ENCODE measurements around the gene UNC119B. TPM values are rescaled to one million over a fixed set of nuclear protein-coding genes. Genes with fewer than 3 reads are reported as not detected.
A peak's percentile ranks its signal among the peaks of the same experiment; 100 is the strongest.

Gene UNC119B
- total RNA-seq, 2 experiments from 2014 or later, result 17.2 to 27.4 TPM

DNA sequence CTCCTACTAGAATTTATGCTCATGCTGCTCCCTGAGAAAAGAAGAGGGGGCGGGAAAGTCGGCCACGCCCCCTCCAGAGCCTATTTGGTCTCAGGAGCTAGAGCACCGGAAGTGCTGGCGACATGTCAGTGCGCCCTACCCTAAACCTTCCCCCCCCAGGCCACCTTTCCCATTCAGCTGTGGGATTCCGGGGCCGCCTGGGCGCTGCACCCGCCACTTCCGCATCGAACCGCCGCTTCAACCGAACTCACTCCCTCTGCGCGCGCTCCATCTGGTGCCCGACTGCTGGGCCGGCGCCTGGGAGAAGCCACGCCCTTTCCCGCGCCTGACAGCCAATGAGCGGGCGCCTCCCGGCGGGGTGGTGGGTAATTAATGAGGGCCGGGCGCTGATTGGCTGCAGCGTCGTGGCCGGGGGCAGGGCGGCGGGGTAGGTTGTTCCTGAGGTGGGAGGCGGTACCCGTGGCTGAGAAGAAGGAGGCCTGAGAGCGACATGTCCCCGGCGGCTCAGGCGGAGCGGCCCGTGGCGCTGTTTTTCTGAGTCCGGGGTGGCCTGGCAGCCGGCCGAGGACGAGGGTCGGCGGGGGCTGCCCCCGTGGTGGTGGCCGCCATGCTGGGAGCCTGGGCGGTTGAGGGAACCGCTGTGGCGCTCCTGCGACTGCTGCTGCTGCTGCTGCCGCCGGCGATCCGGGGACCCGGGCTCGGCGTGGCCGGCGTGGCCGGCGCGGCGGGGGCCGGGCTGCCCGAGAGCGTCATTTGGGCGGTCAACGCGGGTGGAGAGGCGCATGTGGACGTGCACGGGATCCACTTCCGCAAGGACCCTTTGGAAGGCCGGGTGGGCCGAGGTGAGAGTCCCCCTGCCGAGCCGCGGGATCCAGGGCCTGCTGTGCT lies 23.3 kb upstream of the UNC119B start, which contains the start of gene MLEC:
Gene MLEC (plus strand): TSS at position 460 of the 888 bp plus-strand sequence. CDS start 148 bp downstream, at position 608.
- H3K4me3 ChIP-seq (ENCODE audit: low read depth, low read length, poor library complexity, severe bottlenecking), result peak within 1 kb of the TSS; percentile 91
- intact Hi-C loops (cut with micrococcal nuclease; ENCODE audit: unreplicated experiment), result loop anchor here (1.0 to 2.0 kb wide), 5 partner anchors 18 to 284 kb away; partner anchors contain the start of genes POP5 and UNC119B
- peaks cover 16% of the 10 kb centered on the region; the same call in 1 of the 2 replicates for H3K36me3 ChIP-seq (ENCODE audit: insufficient read depth, low read length)
- no TSS peak for BruUV-seq (replicated peaks)
- peak within 1 kb of the TSS; percentile 98 for H3K4me2 ChIP-seq (ENCODE audit: low read length)
- H3K9me3 ChIP-seq (ENCODE audit: low read length), result no peaks in the 10 kb centered on the region; the same call in 1 of the 2 replicates
- peaks cover 56% of the 10 kb centered on the region for H3K4me1 ChIP-seq (ENCODE audit: insufficient read depth, low read length, poor library complexity, severe bottlenecking)
- TF ChIP-seq EZH2phosphoT487 (IDR thresholded peaks at IDR 0.05; ENCODE audit: borderline replicate concordance, low read depth, low read length), result no peak
- TF ChIP-seq, protein P1, sequence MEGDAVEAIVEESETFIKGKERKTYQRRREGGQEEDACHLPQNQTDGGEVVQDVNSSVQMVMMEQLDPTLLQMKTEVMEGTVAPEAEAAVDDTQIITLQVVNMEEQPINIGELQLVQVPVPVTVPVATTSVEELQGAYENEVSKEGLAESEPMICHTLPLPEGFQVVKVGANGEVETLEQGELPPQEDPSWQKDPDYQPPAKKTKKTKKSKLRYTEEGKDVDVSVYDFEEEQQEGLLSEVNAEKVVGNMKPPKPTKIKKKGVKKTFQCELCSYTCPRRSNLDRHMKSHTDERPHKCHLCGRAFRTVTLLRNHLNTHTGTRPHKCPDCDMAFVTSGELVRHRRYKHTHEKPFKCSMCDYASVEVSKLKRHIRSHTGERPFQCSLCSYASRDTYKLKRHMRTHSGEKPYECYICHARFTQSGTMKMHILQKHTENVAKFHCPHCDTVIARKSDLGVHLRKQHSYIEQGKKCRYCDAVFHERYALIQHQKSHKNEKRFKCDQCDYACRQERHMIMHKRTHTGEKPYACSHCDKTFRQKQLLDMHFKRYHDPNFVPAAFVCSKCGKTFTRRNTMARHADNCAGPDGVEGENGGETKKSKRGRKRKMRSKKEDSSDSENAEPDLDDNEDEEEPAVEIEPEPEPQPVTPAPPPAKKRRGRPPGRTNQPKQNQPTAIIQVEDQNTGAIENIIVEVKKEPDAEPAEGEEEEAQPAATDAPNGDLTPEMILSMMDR (conservative IDR thresholded peaks at IDR 0.05; ENCODE audit: low read length), result peak; percentile 65
- peak within 1 kb of the TSS; percentile 82 for H2AFZ ChIP-seq (ENCODE audit: low read length)
- H3K79me2 ChIP-seq (ENCODE audit: insufficient read depth, low read depth, low read length), result peaks cover 49% of the 10 kb centered on the region
- DNase-seq (ENCODE audit: low spot score), result peak; percentile 99
- H3K9me2 ChIP-seq (ENCODE audit: insufficient read depth, low read length), result no peaks in the 10 kb centered on the region
- peaks cover 30% of the 10 kb centered on the region for H4K20me1 ChIP-seq (ENCODE audit: insufficient read depth, low read length)
- H3K27ac ChIP-seq (ENCODE audit: low read depth, low read length, poor library complexity, severe bottlenecking), result peak within 1 kb of the TSS; percentile 94
- CTCF ChIA-PET (ENCODE audit: unreplicated experiment), result interaction anchor here (1.0 to 2.3 kb wide), 4 partner anchors 38 to 285 kb away, joined by 3 to 6 read pairs (median 4); no protein-coding TSS in a partner anchor
- POLR2A ChIA-PET, result interaction anchor here (0.6 to 1.6 kb wide), 4 partner anchors 21 to 106 kb away, joined by 3 to 6 read pairs (median 4); partner anchors contain the start of gene POP5

DNA sequence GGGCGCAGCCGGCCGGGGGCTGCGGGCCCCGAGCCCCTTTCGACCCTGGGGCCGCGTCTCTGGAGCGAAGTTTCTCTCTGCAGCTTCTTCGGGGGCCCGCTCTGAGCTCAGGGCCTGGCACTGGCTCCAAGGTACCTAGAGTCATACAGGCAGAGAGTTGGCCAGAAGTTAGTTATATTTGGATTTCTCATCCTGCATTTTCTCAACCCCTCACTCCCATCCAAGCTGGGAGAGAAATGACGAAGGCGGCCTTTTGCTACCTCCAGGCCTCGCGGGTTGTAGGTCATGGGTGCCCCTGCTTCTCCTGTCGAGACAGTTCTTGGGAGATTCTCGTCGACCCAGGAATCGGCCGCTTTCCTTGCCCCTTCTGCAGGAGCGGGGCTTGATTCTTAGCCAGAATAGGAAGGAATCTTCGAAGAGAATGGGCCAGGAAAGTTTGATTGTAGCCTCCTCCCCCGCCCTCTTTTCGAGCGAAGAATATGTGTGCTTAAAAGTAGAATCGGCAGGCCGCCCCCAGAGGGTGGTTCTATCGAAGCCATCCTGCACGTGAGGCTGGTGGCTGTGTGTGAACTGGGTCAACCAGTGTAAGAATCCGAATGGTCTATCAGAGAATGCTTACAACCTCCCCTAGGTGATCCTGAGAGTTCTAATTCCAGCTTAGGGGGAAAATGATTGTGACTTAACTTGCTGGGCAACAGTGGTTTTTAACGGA lies 22.5 kb upstream of the UNC119B start:
- Histone ChIP-seq H3K4me3 (ENCODE audit: low read depth, low read length, poor library complexity, severe bottlenecking) (peak overlapping the region; percentile 91), H3K9me2 (ENCODE audit: insufficient read depth, low read length) (no peaks in the 10 kb centered on the region), H3K79me2 (ENCODE audit: insufficient read depth, low read depth, low read length) (peaks cover 57% of the 10 kb centered on the region), H3K4me1 (ENCODE audit: insufficient read depth, low read length, poor library complexity, severe bottlenecking) (peaks cover 51% of the 10 kb centered on the region), H3K4me2 (ENCODE audit: low read length) (peak overlapping the region; percentile 98), H2AFZ (ENCODE audit: low read length) (no peak overlapping the region), H3K36me3 (ENCODE audit: insufficient read depth, low read length) (peaks cover 24% of the 10 kb centered on the region; the same call in 1 of the 2 replicates), H3K27ac (ENCODE audit: low read depth, low read length, poor library complexity, severe bottlenecking) (peak overlapping the region; percentile 94), H4K20me1 (ENCODE audit: insufficient read depth, low read length) (peaks cover 30% of the 10 kb centered on the region), H3K9me3 (ENCODE audit: low read length) (no peaks in the 10 kb centered on the region; the same call in 1 of the 2 replicates)
- no peak for TF ChIP-seq EZH2phosphoT487 (IDR thresholded peaks at IDR 0.05; ENCODE audit: borderline replicate concordance, low read depth, low read length)
- TF ChIP-seq, protein P1 (conservative IDR thresholded peaks at IDR 0.05; ENCODE audit: low read length), result 0 out of 2 replicates have a peak, but pooled peaks have one; percentile 27
- intact Hi-C loops (cut with micrococcal nuclease; ENCODE audit: unreplicated experiment), result loop anchor here (1.0 to 2.0 kb wide), 3 partner anchors 23 to 284 kb away; partner anchors contain the start of gene UNC119B
- CTCF ChIA-PET (ENCODE audit: unreplicated experiment), result interaction anchor here (1.0 to 2.3 kb wide), 2 partner anchors 40 to 41 kb away, joined by 3 to 6 read pairs; no protein-coding TSS in a partner anchor
- POLR2A ChIA-PET, result interaction anchor here (0.6 to 1.4 kb wide), 5 partner anchors 10 to 390 kb away, joined by 3 to 11 read pairs (median 3); partner anchors contain the start of gene POP5
- peak; percentile 65 for DNase-seq (ENCODE audit: low spot score)
- BruUV-seq (replicated peaks), result no TSS peak

Measured in OCI-LY7 (cell line).